Cardiac muscle cell (in vitro differentiated cells and primary cell): ENCODE measurements around the gene ELOVL1. TPM values are rescaled to one million over a fixed set of nuclear protein-coding genes. Genes with fewer than 3 reads are reported as not detected.

Experiments
- DNase-seq, 2 donors: peaks; one replicate each; pipeline versions ENCODE4 v3.0.0 to v3.0.0-alpha.2; 2010 to 2017; ENCODE audit warnings: low read depth in 1 of 2, low spot score in 1 of 2
- H3K27ac ChIP-seq: fragments of 200-600 bp; sonication (generic); 2 replicates; pipeline ENCODE4 v1.5.1; 2016
- H3K27me3 ChIP-seq: fragments of 200-600 bp; sonication (generic); 2 replicates; pipeline ENCODE4 v1.6.0; 2016; ENCODE audit warnings: control low read depth
- H3K36me3 ChIP-seq: fragments of 200-600 bp; sonication (generic); 2 replicates; pipeline ENCODE4 v1.5.1; 2016; ENCODE audit warnings: control low read depth
- H3K4me1 ChIP-seq: fragments of 200-600 bp; sonication (generic); 2 replicates; pipeline ENCODE4 v1.8.1; 2017; ENCODE audit warnings: low read depth, mild to moderate bottlenecking, mixed run types
- H3K4me3 ChIP-seq: fragments of 200-600 bp; sonication (generic); 2 replicates; pipeline ENCODE4 v1.5.1; 2016; ENCODE audit warnings: mild to moderate bottlenecking
- H3K9me3 ChIP-seq: fragments of 200-600 bp; sonication (generic); 2 replicates; pipeline ENCODE4 v1.5.1; 2017; ENCODE audit warnings: low read depth, mild to moderate bottlenecking, control low read depth
- CTCF ChIP-seq: IDR thresholded peaks from 2 replicates; pipeline ENCODE4 v1.5.1; 2012; ENCODE audit warnings: low read depth, mild to moderate bottlenecking, low read length
- polyA plus RNA-seq: library from polyadenylated mRNA; unstranded; fragments of >200 nt; fragmentation: Nextera tagmentation; extraction: Ambion mirVana; gene quantifications from 2 replicates; pipeline ENCODE4 v1.2.1, GENCODE V29; 2016
- total RNA-seq: library from RNA; depleted of rRNA; stranded (reverse); fragments of >200 nt; gene quantifications from 2 replicates; pipeline ENCODE4 v1.2.3, GENCODE V29; 2016

ELOVL1 gene
- total and polyA plus RNA-seq, 2 experiments from 2014 or later: 18.5 to 50.0 TPM

- Histone ChIP-seq H3K27me3 (no peaks in the 10 kb centered on the region), H3K36me3 (peaks cover 49% of the 10 kb centered on the region), H3K4me1 (peaks cover 5% of the 10 kb centered on the region), H3K9me3 (no peaks in the 10 kb centered on the region), H3K4me3 (no peak overlapping the region), H3K27ac (no peak overlapping the region)
- no peak for DNase-seq
- no peak for TF ChIP-seq CTCF
Observed at GRCh38 chr1:43386676-43387075, 18.9 kb upstream of the ELOVL1 start.

- H3K36me3 ChIP-seq: peaks cover 49% of the 10 kb centered on the region
Observed at GRCh38 chr1:43383449-43383848, 15.6 kb upstream of the ELOVL1 start.

GRCh38 chr1:43382027-43382779 lies 14.4 kb upstream of the ELOVL1 start:
- Histone ChIP-seq H3K36me3 (peaks cover 47% of the 10 kb centered on the region), H3K4me1 (no peaks in the 10 kb centered on the region), H3K27ac (no peak overlapping the region), H3K4me3 (no peak overlapping the region), H3K27me3 (no peaks in the 10 kb centered on the region), H3K9me3 (no peaks in the 10 kb centered on the region)
- peak in 1 of 2 donors; percentile 66 for DNase-seq
- TF ChIP-seq CTCF: no peak

More at GRCh38 chr1:43383449-43383848, 15.6 kb upstream of the ELOVL1 start:
- no peaks in the 10 kb centered on the region for H3K27me3 ChIP-seq
- H3K9me3 ChIP-seq: no peaks in the 10 kb centered on the region
- no peak overlapping the region for H3K27ac ChIP-seq
- TF ChIP-seq CTCF: no peak
- DNase-seq: no peak
- no peaks in the 10 kb centered on the region for H3K4me1 ChIP-seq
- no peak overlapping the region for H3K4me3 ChIP-seq

- no peak overlapping the region for H3K27ac ChIP-seq
- no peaks in the 10 kb centered on the region for H3K27me3 ChIP-seq
- H3K9me3 ChIP-seq: no peaks in the 10 kb centered on the region
- DNase-seq: no peak
- peaks cover 41% of the 10 kb centered on the region for H3K36me3 ChIP-seq
- H3K4me3 ChIP-seq: no peak overlapping the region
- TF ChIP-seq CTCF: no peak
- H3K4me1 ChIP-seq: no peaks in the 10 kb centered on the region
Observed at GRCh38 chr1:43381612-43382011, 13.8 kb upstream of the ELOVL1 start.

- H3K36me3 ChIP-seq: peaks cover 20% of the 10 kb centered on the region
- H3K27ac ChIP-seq: no peak overlapping the region
- no peaks in the 10 kb centered on the region for H3K27me3 ChIP-seq
- TF ChIP-seq CTCF: no peak
- no peaks in the 10 kb centered on the region for H3K9me3 ChIP-seq
- no peaks in the 10 kb centered on the region for H3K4me1 ChIP-seq
- no peak for DNase-seq
- H3K4me3 ChIP-seq: no peak overlapping the region
Observed at GRCh38 chr1:43379476-43379875, 11.7 kb upstream of the ELOVL1 start.
